Keratinocyte (primary cell): ENCODE measurements around the gene ADARB2. TPM values are rescaled to one million over a fixed set of nuclear protein-coding genes. Genes with fewer than 3 reads are reported as not detected.

ENCODE experiments used
- DNase-seq: peaks from one replicate; pipeline ENCODE4 v3.0.0-alpha.2; 2011; ENCODE audit warnings: low read depth, missing footprints, low spot score
- FAIRE-seq: peaks from 2 replicates; lab custom pipeline; 2011; peaks lifted over from hg19 to GRCh38; lab: Jason Lieb, UNC
- H2AFZ ChIP-seq: 2 replicates; pipeline ENCODE4 v1.6.0; 2012; ENCODE audit warnings: low read length, control low read depth, inconsistent platforms; ENCODE audit not compliant: control insufficient read depth
- H3K27ac ChIP-seq: 2 replicates; pipeline ENCODE4 v1.5.1; 2011; ENCODE audit warnings: low read length; ENCODE audit not compliant: control insufficient read depth, insufficient read depth
- H3K27me3 ChIP-seq: 3 replicates; pipeline ENCODE4 v1.6.0; 2011; ENCODE audit warnings: low read length; ENCODE audit not compliant: control insufficient read depth, insufficient read depth; ENCODE audit errors: extremely low read depth
- H3K36me3 ChIP-seq, 2 experiments: 2 replicates in 1 of 2; 3 replicates in 1 of 2; pipeline ENCODE4 v1.5.1; 2011; ENCODE audit warnings: low read length in 2 of 2, mild to moderate bottlenecking in 1 of 2; ENCODE audit not compliant: control insufficient read depth in 2 of 2, insufficient read depth in 2 of 2; ENCODE audit errors: extremely low read depth in 1 of 2
- H3K4me1 ChIP-seq: 3 replicates; pipeline ENCODE4 v1.5.1; 2011; ENCODE audit warnings: low read length; ENCODE audit not compliant: control insufficient read depth, insufficient read depth; ENCODE audit errors: extremely low read depth
- H3K4me2 ChIP-seq: 3 replicates; pipeline ENCODE4 v1.6.0; 2011; ENCODE audit warnings: low read depth, low read length; ENCODE audit not compliant: control insufficient read depth, insufficient read depth; ENCODE audit errors: extremely low read depth
- H3K4me3 ChIP-seq, 3 experiments: fragments of 200-600 bp in 1 of 3; sonication (generic) in 1 of 3; 2 replicates in 2 of 3; 3 replicates in 1 of 3; pipeline ENCODE4 v1.5.1; 2011 to 2016; ENCODE audit warnings: low read length in 3 of 3, mild to moderate bottlenecking in 3 of 3, control low read depth in 2 of 3, inconsistent platforms in 1 of 3, low read depth in 1 of 3, mixed read lengths in 1 of 3, mixed run types in 1 of 3, moderate library complexity in 1 of 3; ENCODE audit not compliant: control insufficient read depth in 2 of 3, insufficient read depth in 2 of 3; ENCODE audit errors: extremely low read depth in 1 of 3
- H3K79me2 ChIP-seq: 2 replicates; pipeline ENCODE4 v1.6.0; 2012; ENCODE audit warnings: low read length; ENCODE audit not compliant: control insufficient read depth, insufficient read depth
- H3K9ac ChIP-seq: 3 replicates; pipeline ENCODE4 v1.6.0; 2011; ENCODE audit warnings: low read length; ENCODE audit not compliant: control insufficient read depth, insufficient read depth; ENCODE audit errors: extremely low read depth
- H3K9me1 ChIP-seq: 3 replicates; pipeline ENCODE4 v1.6.0; 2011; ENCODE audit warnings: low read length; ENCODE audit not compliant: control insufficient read depth, insufficient read depth; ENCODE audit errors: extremely low read depth
- H3K9me3 ChIP-seq: 2 replicates; pipeline ENCODE4 v1.5.1; 2012; ENCODE audit warnings: low read depth, low read length; ENCODE audit not compliant: control insufficient read depth
- H4K20me1 ChIP-seq: 3 replicates; pipeline ENCODE4 v1.6.0; 2011; ENCODE audit warnings: low read length; ENCODE audit not compliant: control insufficient read depth, insufficient read depth; ENCODE audit errors: extremely low read depth
- CTCF ChIP-seq, 3 experiments: IDR thresholded peaks in 1 of 3; conservative IDR thresholded peaks in 1 of 3; optimal IDR thresholded peaks in 1 of 3; 2 replicates in 2 of 3; 3 replicates in 1 of 3; pipeline versions ENCODE3 to v1.5.1; 2011; ENCODE audit warnings: low read length in 3 of 3, mild to moderate bottlenecking in 3 of 3, moderate library complexity in 2 of 3, control low read depth in 1 of 3, inconsistent platforms in 1 of 3; ENCODE audit not compliant: insufficient read depth in 2 of 3; ENCODE audit errors: extremely low read depth in 1 of 3
- EZH2 ChIP-seq: IDR thresholded peaks from one replicate; pipeline ENCODE4 v1.6.1; 2012; ENCODE audit warnings: inconsistent platforms, mild to moderate bottlenecking, low read length, moderate library complexity
- dilution Hi-C: fragments of 300-500 bp; cut with MboI; formaldehyde crosslinking; loops from one replicate; pipeline ENCODE4 v1.7.0; 2020; ENCODE audit warnings: low sequenced_read_pairs; ENCODE audit not compliant: extremely low pct_ligation_motif_present
- polyA plus RNA-seq, 5 experiments: library from polyadenylated mRNA; depleted of rRNA in 3 of 5; stranded (reverse) in 3 of 5; stranded (forward) in 1 of 5; unstranded in 1 of 5; fragments of >200 nt; gene quantifications; 1 replicate in 1 of 5; 2 replicates in 3 of 5; 3 replicates in 1 of 5; pipeline versions ENCODE4 v1.2.1 to v1.2.3, GENCODE V29; 2011 to 2012; ENCODE audit warnings: missing spikeins in 2 of 5, low read depth in 1 of 5, low replicate concordance in 1 of 5

The ADARB2 gene
- polyA plus RNA-seq, 1 donor (not counting 4 experiments of a cell fraction or from before 2014, with no cell fraction given): not detected

- Histone ChIP-seq H3K4me2 (no peak overlapping the region), H3K9me1 (no peaks in the 10 kb centered on the region), H2AFZ (no peak overlapping the region), H3K27me3 (peaks cover 7% of the 10 kb centered on the region), H3K9me3 (no peaks in the 10 kb centered on the region), H3K9ac (no peak overlapping the region), H4K20me1 (no peaks in the 10 kb centered on the region), H3K27ac (no peak overlapping the region), H3K36me3 (no peaks in the 10 kb centered on the region), H3K4me1 (no peaks in the 10 kb centered on the region), H3K4me3 (no peak overlapping the region), H3K79me2 (no peaks in the 10 kb centered on the region)
- TF ChIP-seq CTCF (optimal IDR thresholded peaks at IDR 0.05 in 1 of 3, IDR thresholded peaks at IDR 0.05 in 1 of 3, conservative IDR thresholded peaks at IDR 0.05 in 1 of 3; ENCODE audit: extremely low read depth in 1 of 3, insufficient read depth in 2 of 3, low read length in 3 of 3) (no peak), EZH2 (no peak)
- no peak for DNase-seq
- FAIRE-seq: no peak
- dilution Hi-C loops: no loop called here
Observed at GRCh38 chr10:1301143-1301542, 436.2 kb downstream of the ADARB2 start.

GRCh38 chr10:1300218-1300617 is 437.1 kb downstream of the ADARB2 start:
- FAIRE-seq: no peak
- dilution Hi-C loops: no loop called here
- Histone ChIP-seq H3K27ac (no peak overlapping the region), H3K9me3 (no peaks in the 10 kb centered on the region), H3K79me2 (no peaks in the 10 kb centered on the region), H3K4me1 (no peaks in the 10 kb centered on the region), H4K20me1 (no peaks in the 10 kb centered on the region), H3K27me3 (peaks cover 7% of the 10 kb centered on the region), H3K36me3 (no peaks in the 10 kb centered on the region), H3K4me3 (no peak overlapping the region), H3K9me1 (no peaks in the 10 kb centered on the region), H2AFZ (no peak overlapping the region), H3K4me2 (no peak overlapping the region), H3K9ac (no peak overlapping the region)
- no peak for DNase-seq
- TF ChIP-seq EZH2: no peak
- no peak for TF ChIP-seq CTCF (optimal IDR thresholded peaks at IDR 0.05 in 1 of 3, IDR thresholded peaks at IDR 0.05 in 1 of 3, conservative IDR thresholded peaks at IDR 0.05 in 1 of 3; ENCODE audit: extremely low read depth in 1 of 3, insufficient read depth in 2 of 3, low read length in 3 of 3)
